ENCODE measurements around the gene ADGRB2.

ADGRB2 gene

DNA sequence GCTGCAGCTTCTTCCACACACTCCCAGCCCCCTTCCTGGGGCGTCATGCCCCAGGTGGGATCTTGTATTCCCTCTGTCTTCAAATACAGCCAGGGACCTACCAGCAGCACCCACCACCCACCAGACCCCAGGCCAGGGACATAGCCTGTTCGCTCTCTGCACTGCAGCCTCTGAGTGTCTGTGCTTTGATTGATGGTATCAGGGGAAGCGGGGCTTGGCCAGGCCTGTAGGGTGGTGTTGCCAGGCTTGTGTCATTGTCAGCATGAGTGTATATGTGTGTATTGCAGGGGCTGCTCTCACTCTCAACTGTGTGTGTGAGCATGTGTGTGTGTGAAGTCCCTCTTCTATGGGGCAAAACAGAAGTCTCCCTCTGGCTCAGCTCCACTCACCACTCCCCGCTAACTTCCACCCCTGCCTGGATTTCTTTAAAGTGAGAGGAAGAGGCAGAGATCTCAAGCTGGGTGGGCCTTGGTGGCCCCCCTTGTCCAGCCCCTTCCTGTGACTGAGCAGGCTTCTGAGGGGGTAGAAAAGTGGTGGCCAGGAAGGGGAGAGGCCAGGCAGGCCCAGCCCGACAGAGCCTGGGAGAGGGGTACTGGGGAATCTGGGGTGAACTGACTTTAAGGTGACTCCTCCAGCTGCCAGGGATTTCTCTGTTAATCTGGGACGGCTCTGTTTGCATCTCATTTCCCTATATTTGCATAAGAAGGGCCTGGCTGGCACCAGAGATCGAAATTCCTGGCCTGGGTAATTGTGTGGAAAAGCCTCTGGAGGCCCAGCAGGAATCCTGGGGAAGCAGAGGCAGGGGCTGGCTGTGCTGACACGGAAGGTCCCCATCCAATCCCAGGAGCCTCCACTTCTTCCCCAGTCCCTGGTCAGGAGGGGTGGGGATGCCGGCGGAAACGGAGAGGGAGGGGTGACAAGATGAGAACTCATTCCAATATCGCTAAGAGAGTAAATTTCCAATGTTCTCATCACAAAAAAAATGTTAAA, 18.6 kb upstream of the ADGRB2 start:
- in situ Hi-C loops (cut with MboI; ENCODE audit: low sequenced_read_pairs): no loop called here

DNA sequence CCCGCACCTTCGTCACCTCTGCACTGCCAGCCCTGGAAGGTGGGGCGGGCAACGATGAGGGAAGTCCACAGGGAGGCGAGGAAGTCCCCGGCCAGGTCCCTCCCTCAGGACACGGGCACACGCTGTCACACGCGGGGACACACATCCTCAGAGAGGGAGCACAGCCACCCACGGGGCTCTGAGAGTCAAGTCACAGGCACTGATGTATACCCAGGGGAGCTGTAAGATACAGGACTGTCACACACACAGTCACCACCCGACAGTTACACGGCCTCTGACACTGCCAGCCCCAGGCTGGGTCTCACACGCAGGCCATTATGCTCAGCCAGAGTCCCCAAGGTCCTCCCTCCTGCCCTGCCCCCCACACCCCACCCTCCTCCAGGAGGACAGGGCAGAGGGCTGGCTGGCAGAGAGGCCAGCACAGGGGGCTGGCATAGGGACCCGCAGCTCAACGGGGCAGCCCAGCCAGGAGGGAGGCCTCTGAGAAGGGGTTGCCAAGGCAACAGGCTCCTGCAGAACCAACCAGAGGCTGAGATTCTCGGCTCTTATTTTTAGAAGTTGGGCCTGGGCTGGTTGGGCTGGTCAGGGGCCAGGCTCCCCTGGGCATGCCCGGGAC, 17.7 kb upstream of the ADGRB2 start:
- in situ Hi-C loops (cut with MboI; ENCODE audit: low sequenced_read_pairs): no loop called here

GRCh38 chr1:31781138-31781755, 17.1 kb upstream of the ADGRB2 start:
- in situ Hi-C loops (cut with MboI; ENCODE audit: low sequenced_read_pairs): no loop called here

- in situ Hi-C loops (cut with MboI; ENCODE audit: low sequenced_read_pairs): no loop called here
These were observed 16.5 kb upstream of the ADGRB2 start for GRCh38 chr1:31780632-31781031.

DNA sequence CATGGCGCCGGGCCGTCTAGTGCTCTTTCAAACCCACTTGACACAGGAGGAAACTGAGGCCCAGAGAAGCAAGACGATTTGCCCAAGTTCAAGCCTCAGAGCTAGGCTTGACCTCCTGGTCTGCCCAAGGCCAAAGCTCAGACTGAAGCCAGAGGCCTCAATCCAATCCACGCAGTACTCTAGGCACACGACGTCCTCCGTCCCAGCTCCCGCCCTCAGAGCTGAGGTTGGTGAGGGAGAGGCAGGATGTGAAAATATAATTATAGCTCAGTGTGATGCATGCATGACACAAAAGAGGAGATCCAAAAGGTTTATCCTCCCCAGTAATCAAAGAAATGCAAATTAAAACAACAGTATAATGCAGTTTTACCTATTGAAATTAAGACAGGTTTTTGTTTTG, 15.5 kb upstream of the ADGRB2 start:
- in situ Hi-C loops (cut with MboI; ENCODE audit: low sequenced_read_pairs): no loop called here

DNA sequence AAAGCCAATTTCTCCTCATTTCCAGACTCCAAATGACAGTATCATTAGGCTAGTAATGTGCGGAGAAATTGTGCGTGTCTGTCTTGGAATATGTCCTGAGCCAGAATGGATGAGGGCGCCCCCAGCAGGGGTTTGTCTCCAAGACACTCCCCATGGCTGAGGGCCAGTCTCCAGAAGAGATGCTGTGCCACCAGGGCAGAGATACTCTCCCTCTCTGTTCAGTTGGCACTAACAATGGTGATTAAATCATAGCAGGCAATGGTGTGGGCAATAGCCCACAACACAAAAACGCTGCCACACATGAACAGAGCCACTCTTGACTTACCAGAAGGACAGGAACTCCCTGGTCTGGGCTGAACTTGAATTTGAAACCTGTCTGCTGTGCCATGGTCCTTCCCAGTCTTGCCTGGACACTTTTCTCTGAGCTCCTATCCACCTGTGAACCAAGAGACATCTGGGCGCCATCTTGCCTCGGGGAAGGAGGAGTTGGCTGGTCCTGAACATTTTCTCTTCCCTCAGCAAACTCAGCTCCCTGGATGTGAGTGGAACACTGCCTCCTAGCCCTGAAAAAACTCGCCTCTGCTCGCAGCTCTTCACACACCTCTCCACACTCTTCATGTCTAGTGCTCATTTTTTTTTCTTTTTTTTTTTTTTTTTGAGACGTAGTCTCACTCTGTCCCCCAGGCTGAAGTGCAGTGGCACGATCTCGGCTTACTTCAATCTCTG, 14.8 kb upstream of the ADGRB2 start:
- in situ Hi-C loops (cut with MboI; ENCODE audit: low sequenced_read_pairs): no loop called here

GRCh38 chr1:31776516-31776915, 12.4 kb upstream of the ADGRB2 start:
- in situ Hi-C loops (cut with MboI; ENCODE audit: low sequenced_read_pairs): no loop called here

DNA sequence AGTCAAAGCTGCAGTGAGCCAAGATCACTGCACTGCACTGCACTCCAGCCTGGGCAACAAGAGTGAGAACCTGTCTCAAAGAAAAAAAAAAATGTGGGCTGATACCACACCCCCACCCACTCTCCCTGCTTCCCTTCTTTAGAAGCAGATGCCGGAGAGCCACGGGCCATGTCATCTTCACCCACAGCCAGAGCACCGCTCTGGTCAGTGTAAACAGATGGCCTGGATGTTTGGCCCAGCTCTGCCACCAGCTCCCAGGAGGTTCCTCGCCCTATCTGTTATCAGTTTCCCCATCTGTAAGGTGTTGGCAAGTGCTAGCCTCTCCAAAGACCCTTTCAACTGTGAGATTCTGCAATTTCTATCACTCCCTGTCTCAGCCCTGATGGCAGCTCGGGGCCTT, 11.9 kb upstream of the ADGRB2 start:
- in situ Hi-C loops (cut with MboI; ENCODE audit: low sequenced_read_pairs): no loop called here

GRCh38 chr1:31775210-31775999, 11.3 kb upstream of the ADGRB2 start:
- in situ Hi-C loops (cut with MboI; ENCODE audit: low sequenced_read_pairs): no loop called here

- in situ Hi-C loops (cut with MboI; ENCODE audit: low sequenced_read_pairs): no loop called here
These were observed 10.4 kb upstream of the ADGRB2 start for GRCh38 chr1:31774495-31774894.

GRCh38 chr1:31773861-31774260, 9.7 kb upstream of the ADGRB2 start:
- in situ Hi-C loops (cut with MboI; ENCODE audit: low sequenced_read_pairs): no loop called here

- in situ Hi-C loops (cut with MboI; ENCODE audit: low sequenced_read_pairs): no loop called here
These were observed 8.6 kb upstream of the ADGRB2 start for GRCh38 chr1:31772669-31773248.

DNA sequence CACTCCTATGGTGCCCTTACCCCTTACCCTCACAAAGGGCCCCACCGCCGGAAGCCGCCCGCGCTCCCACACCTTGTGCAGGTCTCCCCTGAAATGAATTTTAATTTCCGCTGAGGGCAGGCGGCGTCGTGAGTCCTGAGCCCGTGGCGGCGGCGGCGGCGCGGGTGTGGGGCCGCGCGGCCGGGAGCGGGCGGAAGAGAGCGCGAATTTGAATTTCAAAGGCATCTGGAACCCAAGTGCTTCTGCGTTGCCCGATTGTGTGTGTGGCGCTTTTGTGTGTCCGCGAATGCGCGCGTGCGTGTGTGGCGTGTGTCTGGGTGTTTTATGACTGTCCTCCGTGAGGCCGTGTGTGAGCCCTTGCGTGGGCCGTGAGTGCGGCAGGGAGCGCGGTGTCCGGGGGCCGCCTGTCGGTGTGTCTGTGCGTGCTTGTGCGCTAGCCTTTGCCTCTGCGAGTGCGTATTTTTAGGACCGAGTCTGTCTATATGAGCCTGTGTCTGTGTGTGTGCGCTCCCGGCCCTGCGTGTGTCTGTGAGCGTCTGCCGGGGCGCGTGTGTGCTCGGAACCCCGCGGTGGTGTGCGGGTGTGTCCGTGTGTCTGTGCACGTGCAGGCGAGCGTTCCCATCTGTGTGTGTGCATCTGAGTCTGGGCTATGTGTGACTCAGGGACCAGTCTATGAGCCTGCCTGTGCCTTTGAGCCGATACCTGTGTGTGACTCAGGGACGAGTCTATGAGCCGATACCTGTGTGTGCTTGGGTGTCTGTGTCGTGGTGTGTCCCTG, 7.9 kb upstream of the ADGRB2 start:
- in situ Hi-C loops (cut with MboI; ENCODE audit: low sequenced_read_pairs): no loop called here

GRCh38 chr1:31769720-31770390, 5.7 kb upstream of the ADGRB2 start:
- in situ Hi-C loops (cut with MboI; ENCODE audit: low sequenced_read_pairs): no loop called here

DNA sequence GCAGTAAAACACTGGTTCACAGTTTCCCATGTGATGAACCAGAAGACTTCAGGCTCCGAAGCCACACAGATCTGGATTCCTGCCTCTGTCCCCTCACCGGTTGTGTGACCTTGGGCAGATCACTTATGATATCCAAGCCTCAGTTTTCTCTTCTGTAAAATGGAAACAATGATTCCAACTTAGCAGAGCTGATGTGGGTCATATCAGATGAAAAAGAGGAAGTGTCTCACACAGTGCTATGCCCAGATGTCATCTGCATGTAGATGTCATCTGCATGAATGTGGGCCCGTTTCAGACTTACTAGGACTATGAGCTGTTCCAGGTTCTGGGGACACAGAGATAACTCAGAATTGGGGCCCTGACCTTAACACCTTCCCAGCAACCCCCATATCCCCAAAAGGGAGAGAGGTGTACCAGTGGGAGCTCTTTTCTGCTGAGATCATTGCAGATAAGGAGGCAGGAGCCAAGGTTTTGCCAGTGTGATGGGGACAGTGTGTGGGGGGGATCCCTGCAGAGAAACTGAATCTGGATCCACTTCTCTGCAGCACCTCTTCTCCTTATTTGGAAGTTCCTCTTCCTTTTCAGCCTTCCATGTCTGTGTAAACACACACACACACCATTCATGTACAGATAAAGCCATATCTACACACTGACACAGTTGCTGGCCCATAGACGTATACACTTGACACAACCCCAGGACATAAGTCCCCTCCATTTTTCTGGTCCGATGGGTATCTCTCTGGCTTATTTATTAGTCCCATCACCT, 5.0 kb upstream of the ADGRB2 start:
- in situ Hi-C loops (cut with MboI; ENCODE audit: low sequenced_read_pairs): no loop called here

DNA sequence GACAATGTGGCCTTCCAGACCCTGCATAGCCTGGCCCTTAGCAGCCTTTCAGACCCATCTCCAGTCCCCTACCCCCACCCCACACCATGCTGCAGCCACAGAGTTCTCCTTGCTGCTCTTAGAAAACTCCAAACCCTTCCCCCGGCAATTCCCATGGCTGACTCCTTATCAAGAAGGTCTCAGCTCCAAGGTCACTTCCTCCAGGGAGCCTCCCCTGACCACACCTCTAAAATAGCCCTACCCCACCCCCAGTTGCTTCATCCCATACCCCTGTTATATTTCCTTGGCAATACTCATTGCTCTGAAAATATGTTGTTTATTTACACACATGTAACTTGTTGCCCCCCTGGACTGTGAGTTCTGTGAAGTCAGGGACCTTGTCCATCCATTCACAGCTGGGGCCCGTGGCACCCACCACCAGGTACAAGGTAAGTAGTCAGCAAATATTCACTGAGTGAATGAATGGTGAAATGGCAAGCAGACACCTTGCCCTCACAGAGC, 4.3 kb upstream of the ADGRB2 start:
- in situ Hi-C loops (cut with MboI; ENCODE audit: low sequenced_read_pairs): no loop called here

GRCh38 chr1:31767225-31767624, 3.1 kb upstream of the ADGRB2 start:
- in situ Hi-C loops (cut with MboI; ENCODE audit: low sequenced_read_pairs): no loop called here

DNA sequence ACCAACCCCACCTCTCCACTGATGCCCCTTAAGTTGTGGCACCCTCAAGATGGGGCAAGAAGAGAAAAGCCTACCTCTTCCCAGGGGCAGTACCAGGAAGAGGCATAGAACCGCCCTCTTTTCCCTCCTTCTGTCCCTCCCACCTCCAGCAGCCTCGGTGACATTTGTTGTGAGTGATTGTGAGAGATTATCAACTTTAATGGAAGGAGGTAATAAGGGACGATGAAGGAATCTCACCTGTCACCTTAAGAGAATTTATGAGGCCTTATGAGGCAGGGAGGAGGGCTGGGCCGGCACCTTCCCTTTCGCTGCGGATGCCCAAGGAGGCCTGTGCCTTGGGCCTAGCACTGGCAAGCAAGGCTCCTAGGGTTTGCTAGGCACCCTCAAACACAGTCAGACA, 1.4 kb upstream of the ADGRB2 start:
- in situ Hi-C loops (cut with MboI; ENCODE audit: low sequenced_read_pairs): no loop called here
